ENCODE results near the gene SLC31A1. TPM values are rescaled to one million over a fixed set of nuclear protein-coding genes. Genes with fewer than 3 reads are reported as not detected.

SLC31A1 gene
- total RNA-seq, 2 donors from 2014 or later: 11.0 to 11.5 TPM

GRCh38 chr9:113275157-113276131 lies 54.1 kb downstream of the SLC31A1 start, which contains the start of the genes CDC26 and PRPF4:
CDC26 (minus strand) TSS chr9:113275572; CDS start chr9:113272507, 3,065 bp downstream.
PRPF4 (plus strand) TSS chr9:113275658; CDS start chr9:113275744, 86 bp downstream.
- peak; percentile 97 for ATAC-seq (ENCODE audit: insufficient number of reproducible peaks, low FRiP score, low read depth)
- Histone ChIP-seq H3K9me3 (no peaks in the 10 kb centered on the region), H3K36me3 (peaks cover 34% of the 10 kb centered on the region)

GRCh38 chr9:113278840-113279239 lies 57.5 kb downstream of the SLC31A1 start:
- H3K4me3 ChIP-seq: no peak overlapping the region
- no peak for ATAC-seq (ENCODE audit: insufficient number of reproducible peaks, low FRiP score, low read depth)
- peaks cover 7 to 24% of the 10 kb centered on the region in 2 donors for H3K4me1 ChIP-seq (ENCODE audit: control insufficient read depth in 1 of 2, low read depth in 2 of 2)
- H3K27ac ChIP-seq: no peak overlapping the region
- H3K9me3 ChIP-seq: no peaks in the 10 kb centered on the region
- DNase-seq (ENCODE audit: low spot score): no peak
- H3K36me3 ChIP-seq: peaks cover 42% of the 10 kb centered on the region
- no peaks in the 10 kb centered on the region for H3K27me3 ChIP-seq (replicated peaks; ENCODE audit: insufficient read depth)
- TF ChIP-seq CTCF (IDR thresholded peaks at IDR 0.05): no peak

More at GRCh38 chr9:113275157-113276131, 54.1 kb downstream of the SLC31A1 start, which contains the start of the genes CDC26 and PRPF4:
- peak; percentile 90 for DNase-seq (ENCODE audit: low spot score)
- peaks cover 7 to 25% of the 10 kb centered on the region in 2 donors for H3K4me1 ChIP-seq (ENCODE audit: control insufficient read depth in 1 of 2, low read depth in 2 of 2)
- no peaks in the 10 kb centered on the region for H3K27me3 ChIP-seq (replicated peaks; ENCODE audit: insufficient read depth)
- H3K27ac ChIP-seq: peak within 1 kb of the TSS; percentile 84 to 92
- H3K4me3 ChIP-seq: peak within 1 kb of the TSS; percentile 82
- no peak for TF ChIP-seq CTCF (IDR thresholded peaks at IDR 0.05)

GRCh38 chr9:113281356-113281755 lies 60.0 kb downstream of the SLC31A1 start:
- H3K9me3 ChIP-seq: no peaks in the 10 kb centered on the region
- no peak for TF ChIP-seq CTCF (IDR thresholded peaks at IDR 0.05)
- H3K27me3 ChIP-seq (replicated peaks; ENCODE audit: insufficient read depth): no peaks in the 10 kb centered on the region
- ATAC-seq (ENCODE audit: insufficient number of reproducible peaks, low FRiP score, low read depth) (no peak), DNase-seq (ENCODE audit: low spot score) (no peak)
- no peak overlapping the region for H3K4me3 ChIP-seq
- peaks cover 2 to 10% of the 10 kb centered on the region in 2 donors for H3K4me1 ChIP-seq (ENCODE audit: control insufficient read depth in 1 of 2, low read depth in 2 of 2)
- peaks cover 56% of the 10 kb centered on the region for H3K36me3 ChIP-seq
- no peak overlapping the region for H3K27ac ChIP-seq

- TF ChIP-seq CTCF (IDR thresholded peaks at IDR 0.05): no peak
- DNase-seq (ENCODE audit: low spot score): no peak
- no peak overlapping the region for H3K27ac ChIP-seq
- H3K9me3 ChIP-seq: no peaks in the 10 kb centered on the region
- no peak overlapping the region for H3K4me3 ChIP-seq
- H3K36me3 ChIP-seq: peaks cover 63% of the 10 kb centered on the region
- no peak for ATAC-seq (ENCODE audit: insufficient number of reproducible peaks, low FRiP score, low read depth)
- no peaks in the 10 kb centered on the region for H3K27me3 ChIP-seq (replicated peaks; ENCODE audit: insufficient read depth)
- no peaks in the 10 kb centered on the region for H3K4me1 ChIP-seq (ENCODE audit: control insufficient read depth in 1 of 2, low read depth in 2 of 2)
These were observed 67.7 kb downstream of the SLC31A1 start for GRCh38 chr9:113289091-113289490.

GRCh38 chr9:113290052-113290607 lies 68.8 kb downstream of the SLC31A1 start:
- Histone ChIP-seq H3K36me3 (peaks cover 57% of the 10 kb centered on the region), H3K27me3 (replicated peaks; ENCODE audit: insufficient read depth) (no peaks in the 10 kb centered on the region), H3K4me1 (ENCODE audit: control insufficient read depth in 1 of 2, low read depth in 2 of 2) (no peaks in the 10 kb centered on the region), H3K27ac (no peak overlapping the region), H3K4me3 (no peak overlapping the region), H3K9me3 (no peaks in the 10 kb centered on the region)
- DNase-seq (ENCODE audit: low spot score) (no peak), ATAC-seq (ENCODE audit: insufficient number of reproducible peaks, low FRiP score, low read depth) (no peak)
- TF ChIP-seq CTCF (IDR thresholded peaks at IDR 0.05): no peak

Measured in thoracic aorta (tissue), 2 donors.